ENCODE data around the gene SEMA6D. TPM values are rescaled to one million over a fixed set of nuclear protein-coding genes. Genes with fewer than 3 reads are reported as not detected.

SEMA6D gene
- total RNA-seq, 1 donor from 2014 or later, result 8.0 TPM

DNA sequence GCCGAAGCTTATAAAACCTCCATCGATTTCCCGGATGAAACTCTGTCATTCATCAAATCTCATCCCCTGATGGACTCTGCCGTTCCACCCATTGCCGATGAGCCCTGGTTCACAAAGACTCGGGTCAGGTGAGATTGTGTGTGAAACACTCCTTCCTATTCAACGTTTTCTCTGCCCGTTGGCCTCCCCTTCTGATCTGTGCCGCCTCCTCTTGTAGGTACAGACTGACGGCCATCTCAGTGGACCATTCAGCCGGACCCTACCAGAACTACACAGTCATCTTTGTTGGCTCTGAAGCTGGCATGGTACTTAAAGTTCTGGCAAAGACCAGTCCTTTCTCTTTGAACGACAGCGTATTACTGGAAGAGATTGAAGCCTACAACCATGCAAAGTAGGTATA is 47.4 kb downstream of the SEMA6D start:
- Histone ChIP-seq H3K4me3 (no peak overlapping the region), H3K4me1 (no peaks in the 10 kb centered on the region), H3K27ac (no peak overlapping the region), H3K36me3 (peaks cover 34% of the 10 kb centered on the region), H3K27me3 (no peaks in the 10 kb centered on the region), H3K9me3 (no peaks in the 10 kb centered on the region)
- no peak for DNase-seq
- no peak for ATAC-seq
- TF ChIP-seq, protein P1, sequence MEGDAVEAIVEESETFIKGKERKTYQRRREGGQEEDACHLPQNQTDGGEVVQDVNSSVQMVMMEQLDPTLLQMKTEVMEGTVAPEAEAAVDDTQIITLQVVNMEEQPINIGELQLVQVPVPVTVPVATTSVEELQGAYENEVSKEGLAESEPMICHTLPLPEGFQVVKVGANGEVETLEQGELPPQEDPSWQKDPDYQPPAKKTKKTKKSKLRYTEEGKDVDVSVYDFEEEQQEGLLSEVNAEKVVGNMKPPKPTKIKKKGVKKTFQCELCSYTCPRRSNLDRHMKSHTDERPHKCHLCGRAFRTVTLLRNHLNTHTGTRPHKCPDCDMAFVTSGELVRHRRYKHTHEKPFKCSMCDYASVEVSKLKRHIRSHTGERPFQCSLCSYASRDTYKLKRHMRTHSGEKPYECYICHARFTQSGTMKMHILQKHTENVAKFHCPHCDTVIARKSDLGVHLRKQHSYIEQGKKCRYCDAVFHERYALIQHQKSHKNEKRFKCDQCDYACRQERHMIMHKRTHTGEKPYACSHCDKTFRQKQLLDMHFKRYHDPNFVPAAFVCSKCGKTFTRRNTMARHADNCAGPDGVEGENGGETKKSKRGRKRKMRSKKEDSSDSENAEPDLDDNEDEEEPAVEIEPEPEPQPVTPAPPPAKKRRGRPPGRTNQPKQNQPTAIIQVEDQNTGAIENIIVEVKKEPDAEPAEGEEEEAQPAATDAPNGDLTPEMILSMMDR (IDR thresholded peaks at IDR 0.05), result no peak
- intact Hi-C loops (cut with DNase I), result no loop called here

GRCh38 chr15:47766406-47766805 is 49.1 kb downstream of the SEMA6D start:
- Histone ChIP-seq H3K36me3 (peaks cover 34% of the 10 kb centered on the region), H3K27ac (no peak overlapping the region), H3K27me3 (no peaks in the 10 kb centered on the region), H3K9me3 (no peaks in the 10 kb centered on the region), H3K4me1 (no peaks in the 10 kb centered on the region), H3K4me3 (no peak overlapping the region)
- no peak for ATAC-seq
- intact Hi-C loops (cut with DNase I), result no loop called here
- TF ChIP-seq, protein P1 (IDR thresholded peaks at IDR 0.05), result no peak
- DNase-seq, result no peak

DNA sequence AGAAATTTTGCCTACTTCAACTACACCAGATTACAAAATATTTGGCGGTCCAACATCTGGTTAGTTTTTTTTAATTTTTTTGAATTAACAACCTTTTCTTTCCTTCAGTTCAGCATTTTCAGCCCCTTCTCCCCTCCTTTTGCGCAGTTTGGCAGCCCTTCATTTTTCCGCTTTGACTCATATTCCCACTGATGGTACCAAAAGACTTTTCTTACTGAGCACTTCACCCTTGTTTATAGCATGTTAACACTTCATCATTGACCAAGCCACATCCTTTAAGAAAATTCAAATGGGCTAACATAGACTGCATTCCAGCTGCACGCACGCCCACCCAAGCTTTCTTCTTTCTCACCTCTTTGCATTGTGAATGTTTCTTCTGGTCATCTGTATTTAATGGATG is 49.7 kb downstream of the SEMA6D start:
- Histone ChIP-seq H3K4me1 (no peaks in the 10 kb centered on the region), H3K27ac (no peak overlapping the region), H3K4me3 (no peak overlapping the region), H3K36me3 (peaks cover 30% of the 10 kb centered on the region), H3K27me3 (no peaks in the 10 kb centered on the region), H3K9me3 (no peaks in the 10 kb centered on the region)
- TF ChIP-seq, protein P1 (IDR thresholded peaks at IDR 0.05), result no peak
- no peak for ATAC-seq
- intact Hi-C loops (cut with DNase I), result no loop called here
- DNase-seq, result no peak

- TF ChIP-seq, protein P1 (IDR thresholded peaks at IDR 0.05), result no peak
- Histone ChIP-seq H3K4me1 (no peaks in the 10 kb centered on the region), H3K27ac (no peak overlapping the region), H3K4me3 (no peak overlapping the region), H3K27me3 (no peaks in the 10 kb centered on the region), H3K9me3 (no peaks in the 10 kb centered on the region), H3K36me3 (peaks cover 21% of the 10 kb centered on the region)
- intact Hi-C loops (cut with DNase I), result no loop called here
- no peak for DNase-seq
- ATAC-seq, result peak; percentile 46
These were observed 51.4 kb downstream of the SEMA6D start for GRCh38 chr15:47768735-47769134.

DNA sequence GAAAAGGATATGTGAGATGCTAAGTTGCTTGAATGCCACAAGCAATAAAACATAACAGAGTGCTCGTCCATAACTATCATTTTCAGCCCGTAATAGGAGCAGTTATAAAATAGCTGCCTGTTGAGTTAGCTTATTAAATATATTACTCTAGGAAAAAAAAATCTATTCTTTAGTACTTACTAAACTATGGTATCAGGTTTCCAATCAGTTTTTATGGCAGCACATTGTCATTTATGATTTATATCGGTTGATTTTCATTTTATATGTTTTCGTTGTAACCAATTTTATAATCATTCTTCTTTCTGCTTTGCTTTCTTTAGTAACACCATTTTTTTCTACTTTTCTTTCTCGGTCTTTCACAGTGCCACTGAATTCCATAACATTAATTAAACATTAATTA is 51.9 kb downstream of the SEMA6D start:
- ATAC-seq, result no peak
- H3K36me3 ChIP-seq, result peaks cover 17% of the 10 kb centered on the region

More for the DNA sequence above, 51.9 kb downstream of the SEMA6D start:
- H3K9me3 ChIP-seq, result no peaks in the 10 kb centered on the region
- H3K4me3 ChIP-seq, result no peak overlapping the region
- intact Hi-C loops (cut with DNase I), result no loop called here
- no peak overlapping the region for H3K27ac ChIP-seq
- no peak for DNase-seq
- TF ChIP-seq, protein P1 (IDR thresholded peaks at IDR 0.05), result no peak
- H3K4me1 ChIP-seq, result no peaks in the 10 kb centered on the region
- no peaks in the 10 kb centered on the region for H3K27me3 ChIP-seq

All from upper lobe of right lung (tissue), 1 donor.